Measurements from ENCODE around the gene TRPC4AP. TPM values are rescaled to one million over a fixed set of nuclear protein-coding genes. Genes with fewer than 3 reads are reported as not detected.

The TRPC4AP gene
- total and polyA plus RNA-seq, 10 of the 15 experiments (the other 5 are each of a cell fraction or from before 2014, with no cell fraction given) = 1.1 to 61.7 (median 41.2) TPM

DNA sequence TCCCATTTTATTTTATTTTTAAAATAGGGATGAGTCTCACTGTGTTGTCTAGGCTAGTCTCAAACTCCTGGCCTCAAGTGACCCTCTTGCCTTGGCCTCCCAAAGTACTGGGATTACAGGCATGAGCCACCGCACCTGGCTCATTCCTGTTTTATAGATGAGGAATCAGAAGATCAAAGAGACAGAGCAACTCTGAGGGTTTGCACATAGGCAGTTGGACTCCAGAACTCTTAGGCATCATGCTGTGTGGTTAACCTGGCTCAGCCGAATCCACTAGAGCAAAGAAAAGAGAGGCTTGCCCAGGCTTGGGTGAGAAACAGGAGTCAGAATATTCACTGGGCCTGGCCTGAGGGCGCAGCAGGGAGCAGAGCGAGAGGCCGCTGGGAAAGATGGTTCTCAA lies 127.6 kb downstream of the TRPC4AP start:
- RAD21 ChIA-PET (ENCODE audit: unreplicated experiment) = no interaction called here
- Histone ChIP-seq H3K4me3 (no peak overlapping the region), H3K9ac (ENCODE audit: control insufficient read depth, insufficient read depth, low read length) (no peak overlapping the region), H3K4me1 (ENCODE audit: control insufficient read depth, insufficient read depth, low read length) (no peaks in the 10 kb centered on the region), H3K79me2 (ENCODE audit: control insufficient read depth, insufficient read depth, low read length) (no peaks in the 10 kb centered on the region), H3K36me3 (ENCODE audit: control insufficient read depth in 2 of 2, insufficient read depth in 2 of 2, low read length in 1 of 2) (no peaks in the 10 kb centered on the region), H3K27me3 (replicated peaks in 1 of 2; ENCODE audit: control insufficient read depth in 2 of 2, insufficient read depth in 2 of 2, low read length in 1 of 2) (no peaks in the 10 kb centered on the region), H3K9me3 (replicated peaks; ENCODE audit: control insufficient read depth, insufficient read depth, low read length) (no peaks in the 10 kb centered on the region), H3K4me2 (ENCODE audit: control insufficient read depth, insufficient read depth) (no peak overlapping the region), H2AFZ (ENCODE audit: control insufficient read depth, low read depth, low read length) (no peak overlapping the region), H4K20me1 (ENCODE audit: control insufficient read depth, insufficient read depth) (no peaks in the 10 kb centered on the region), H3K27ac (ENCODE audit: control insufficient read depth, insufficient read depth) (no peak overlapping the region)
- in situ Hi-C loops (cut with MboI) = no loop called here
- DNase-seq (ENCODE audit: low read depth, low spot score) (no peak), ATAC-seq (no peak), FAIRE-seq (no peak)
- 83% methylated on average over 5 of the region's 5 CpGs for WGBS (ENCODE audit: insufficient coverage, insufficient replicate concordance, low lambda C conversion rate, missing lambda C conversion rate)
- intact Hi-C loops (cut with micrococcal nuclease; ENCODE audit: unreplicated experiment) = no loop called here
- no TSS peak for BruUV-seq (replicated peaks)
- TF ChIP-seq SIN3A (IDR thresholded peaks at IDR 0.05; ENCODE audit: low read depth, low read length) = no peak
- no peak for TF ChIP-seq SUPT20H (IDR thresholded peaks at IDR 0.05; ENCODE audit: borderline replicate concordance, control insufficient read depth, low read depth, low read length)
- TF ChIP-seq, protein P1, sequence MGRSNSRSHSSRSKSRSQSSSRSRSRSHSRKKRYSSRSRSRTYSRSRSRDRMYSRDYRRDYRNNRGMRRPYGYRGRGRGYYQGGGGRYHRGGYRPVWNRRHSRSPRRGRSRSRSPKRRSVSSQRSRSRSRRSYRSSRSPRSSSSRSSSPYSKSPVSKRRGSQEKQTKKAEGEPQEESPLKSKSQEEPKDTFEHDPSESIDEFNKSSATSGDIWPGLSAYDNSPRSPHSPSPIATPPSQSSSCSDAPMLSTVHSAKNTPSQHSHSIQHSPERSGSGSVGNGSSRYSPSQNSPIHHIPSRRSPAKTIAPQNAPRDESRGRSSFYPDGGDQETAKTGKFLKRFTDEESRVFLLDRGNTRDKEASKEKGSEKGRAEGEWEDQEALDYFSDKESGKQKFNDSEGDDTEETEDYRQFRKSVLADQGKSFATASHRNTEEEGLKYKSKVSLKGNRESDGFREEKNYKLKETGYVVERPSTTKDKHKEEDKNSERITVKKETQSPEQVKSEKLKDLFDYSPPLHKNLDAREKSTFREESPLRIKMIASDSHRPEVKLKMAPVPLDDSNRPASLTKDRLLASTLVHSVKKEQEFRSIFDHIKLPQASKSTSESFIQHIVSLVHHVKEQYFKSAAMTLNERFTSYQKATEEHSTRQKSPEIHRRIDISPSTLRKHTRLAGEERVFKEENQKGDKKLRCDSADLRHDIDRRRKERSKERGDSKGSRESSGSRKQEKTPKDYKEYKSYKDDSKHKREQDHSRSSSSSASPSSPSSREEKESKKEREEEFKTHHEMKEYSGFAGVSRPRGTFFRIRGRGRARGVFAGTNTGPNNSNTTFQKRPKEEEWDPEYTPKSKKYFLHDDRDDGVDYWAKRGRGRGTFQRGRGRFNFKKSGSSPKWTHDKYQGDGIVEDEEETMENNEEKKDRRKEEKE (IDR thresholded peaks at IDR 0.05) = no peak
- TF ChIP-seq JUNB (IDR thresholded peaks at IDR 0.05) = no peak
- no peak for TF ChIP-seq ZNF207 (IDR thresholded peaks at IDR 0.05; ENCODE audit: borderline replicate concordance)
- TF ChIP-seq, protein P2, sequence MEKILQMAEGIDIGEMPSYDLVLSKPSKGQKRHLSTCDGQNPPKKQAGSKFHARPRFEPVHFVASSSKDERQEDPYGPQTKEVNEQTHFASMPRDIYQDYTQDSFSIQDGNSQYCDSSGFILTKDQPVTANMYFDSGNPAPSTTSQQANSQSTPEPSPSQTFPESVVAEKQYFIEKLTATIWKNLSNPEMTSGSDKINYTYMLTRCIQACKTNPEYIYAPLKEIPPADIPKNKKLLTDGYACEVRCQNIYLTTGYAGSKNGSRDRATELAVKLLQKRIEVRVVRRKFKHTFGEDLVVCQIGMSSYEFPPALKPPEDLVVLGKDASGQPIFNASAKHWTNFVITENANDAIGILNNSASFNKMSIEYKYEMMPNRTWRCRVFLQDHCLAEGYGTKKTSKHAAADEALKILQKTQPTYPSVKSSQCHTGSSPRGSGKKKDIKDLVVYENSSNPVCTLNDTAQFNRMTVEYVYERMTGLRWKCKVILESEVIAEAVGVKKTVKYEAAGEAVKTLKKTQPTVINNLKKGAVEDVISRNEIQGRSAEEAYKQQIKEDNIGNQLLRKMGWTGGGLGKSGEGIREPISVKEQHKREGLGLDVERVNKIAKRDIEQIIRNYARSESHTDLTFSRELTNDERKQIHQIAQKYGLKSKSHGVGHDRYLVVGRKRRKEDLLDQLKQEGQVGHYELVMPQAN (conservative IDR thresholded peaks at IDR 0.05) = no peak
- TF ChIP-seq BRCA1 (IDR thresholded peaks at IDR 0.05; ENCODE audit: low read depth, low read length) = no peak
- TF ChIP-seq RELA (IDR thresholded peaks at IDR 0.05; ENCODE audit: borderline replicate concordance, partially characterized antibody) = no peak
- no peak for TF ChIP-seq FOS (IDR thresholded peaks at IDR 0.05; ENCODE audit: borderline replicate concordance, extremely low read depth, insufficient read length)
- no peak for TF ChIP-seq SREBF2 (IDR thresholded peaks at IDR 0.05; ENCODE audit: low read length)
- no peak for TF ChIP-seq PAX8 (IDR thresholded peaks at IDR 0.05)
- POLR2A ChIA-PET = no interaction called here
- CTCF ChIA-PET = no interaction called here
- SMC1A ChIA-PET (ENCODE audit: uncharacterized antibody, unreplicated experiment) = no interaction called here

Measured in GM12878 (cell line).